Measurements from ENCODE around the gene SIAH3.

DNA sequence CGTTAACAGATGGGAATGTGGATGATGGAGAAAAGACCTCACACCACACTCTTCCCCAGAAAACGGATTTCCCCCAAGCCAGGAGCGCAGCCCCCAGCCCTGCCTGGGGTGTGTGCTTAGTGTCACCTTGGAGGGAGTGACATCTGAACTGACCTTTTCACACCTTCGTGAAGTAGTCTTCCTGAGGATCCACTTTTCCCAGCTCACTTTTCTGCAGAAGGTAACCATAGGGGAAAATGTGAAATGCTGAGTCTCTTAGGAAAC, 26.2 kb downstream of the SIAH3 start:
- TF ChIP-seq ZNF571 (tag by site-specific recombination; IDR thresholded peaks at IDR 0.05): no peak
- TF ChIP-seq ZNF274 (IDR thresholded peaks at IDR 0.05; ENCODE audit: low read length): no peak
- TF ChIP-seq ZNF274 (tag by site-specific recombination; IDR thresholded peaks at IDR 0.05; ENCODE audit: borderline replicate concordance): no peak
- no peak for TF ChIP-seq ZNF501 (tag by site-specific recombination; IDR thresholded peaks at IDR 0.05)
- TF ChIP-seq, protein P1, sequence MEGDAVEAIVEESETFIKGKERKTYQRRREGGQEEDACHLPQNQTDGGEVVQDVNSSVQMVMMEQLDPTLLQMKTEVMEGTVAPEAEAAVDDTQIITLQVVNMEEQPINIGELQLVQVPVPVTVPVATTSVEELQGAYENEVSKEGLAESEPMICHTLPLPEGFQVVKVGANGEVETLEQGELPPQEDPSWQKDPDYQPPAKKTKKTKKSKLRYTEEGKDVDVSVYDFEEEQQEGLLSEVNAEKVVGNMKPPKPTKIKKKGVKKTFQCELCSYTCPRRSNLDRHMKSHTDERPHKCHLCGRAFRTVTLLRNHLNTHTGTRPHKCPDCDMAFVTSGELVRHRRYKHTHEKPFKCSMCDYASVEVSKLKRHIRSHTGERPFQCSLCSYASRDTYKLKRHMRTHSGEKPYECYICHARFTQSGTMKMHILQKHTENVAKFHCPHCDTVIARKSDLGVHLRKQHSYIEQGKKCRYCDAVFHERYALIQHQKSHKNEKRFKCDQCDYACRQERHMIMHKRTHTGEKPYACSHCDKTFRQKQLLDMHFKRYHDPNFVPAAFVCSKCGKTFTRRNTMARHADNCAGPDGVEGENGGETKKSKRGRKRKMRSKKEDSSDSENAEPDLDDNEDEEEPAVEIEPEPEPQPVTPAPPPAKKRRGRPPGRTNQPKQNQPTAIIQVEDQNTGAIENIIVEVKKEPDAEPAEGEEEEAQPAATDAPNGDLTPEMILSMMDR (tag by site-specific recombination; IDR thresholded peaks at IDR 0.05): no peak
- TF ChIP-seq ZNF223 (tag by site-specific recombination; IDR thresholded peaks at IDR 0.05): no peak
- TF ChIP-seq SETDB1 (IDR thresholded peaks at IDR 0.05; ENCODE audit: insufficient read length, low read length): no peak
- no peak for TF ChIP-seq ZNF785 (tag by site-specific recombination; IDR thresholded peaks at IDR 0.05)
- TF ChIP-seq PBX3 (CRISPR knock-in tag; IDR thresholded peaks at IDR 0.05): no peak
- no peak for TF ChIP-seq ZNF398 (tag by site-specific recombination; IDR thresholded peaks at IDR 0.05)
- no peak for TF ChIP-seq ZNF324 (tag by site-specific recombination; IDR thresholded peaks at IDR 0.05)
- TF ChIP-seq KLF1 (tag by site-specific recombination; IDR thresholded peaks at IDR 0.05): no peak
- TF ChIP-seq ZNF214 (tag by site-specific recombination; IDR thresholded peaks at IDR 0.05; ENCODE audit: borderline replicate concordance): no peak
- TF ChIP-seq ZBTB21 (tag by site-specific recombination; IDR thresholded peaks at IDR 0.05): no peak
- no peak for TF ChIP-seq ZNF423 (tag by site-specific recombination; IDR thresholded peaks at IDR 0.05)
